ENCODE data around the gene CARD19.
A peak's percentile ranks its signal among the peaks of the same experiment; 100 is the strongest.

The CARD19 gene

GRCh38 chr9:93159601-93160471 lies 63.8 kb downstream of the CARD19 start:
- Histone ChIP-seq H3K4me2 (ENCODE audit: low read depth, low read length) (peak overlapping the region; percentile 14; the same call in 1 of the 2 replicates), H3K4me3 (ENCODE audit: low read length) (no peak overlapping the region), H4K20me1 (ENCODE audit: insufficient read depth, low read length) (no peaks in the 10 kb centered on the region), H2AFZ (ENCODE audit: low read length) (peak overlapping the region; percentile 35; the same call in 1 of the 2 replicates), H3K9me3 (replicated peaks; ENCODE audit: insufficient read depth, low read length) (no peaks in the 10 kb centered on the region), H3K9me2 (replicated peaks; ENCODE audit: insufficient read depth, low read length) (no peaks in the 10 kb centered on the region), H3F3A (ENCODE audit: insufficient read depth, low read length) (no peaks in the 10 kb centered on the region), H3K36me3 (replicated peaks; ENCODE audit: insufficient read depth, low read length) (no peaks in the 10 kb centered on the region), H3K9ac (ENCODE audit: low read length) (no peak overlapping the region), H3K27me3 (replicated peaks; ENCODE audit: insufficient read depth, low read length) (no peaks in the 10 kb centered on the region), H3K4me1 (ENCODE audit: low read length) (no peaks in the 10 kb centered on the region), H3K79me2 (ENCODE audit: low read length) (no peaks in the 10 kb centered on the region), H3K27ac (ENCODE audit: low read length) (no peak overlapping the region)
- peak; percentile 80 for DNase-seq
- TF ChIP-seq CTCF (IDR thresholded peaks at IDR 0.05; ENCODE audit: low read length) (peak; percentile 99), EZH2phosphoT487 (IDR thresholded peaks at IDR 0.05; ENCODE audit: low read length) (no peak), EZH2 (optimal IDR thresholded peaks at IDR 0.05; ENCODE audit: low read depth, low read length) (no peak)

GRCh38 chr9:93161786-93162562 lies 66.0 kb downstream of the CARD19 start:
- no peak for DNase-seq
- H3K27me3 ChIP-seq (replicated peaks; ENCODE audit: insufficient read depth, low read length), result no peaks in the 10 kb centered on the region
- H3K9ac ChIP-seq (ENCODE audit: low read length), result no peak overlapping the region
- no peaks in the 10 kb centered on the region for H3K9me3 ChIP-seq (replicated peaks; ENCODE audit: insufficient read depth, low read length)
- no peak for TF ChIP-seq EZH2 (optimal IDR thresholded peaks at IDR 0.05; ENCODE audit: low read depth, low read length)
- TF ChIP-seq EZH2phosphoT487 (IDR thresholded peaks at IDR 0.05; ENCODE audit: low read length), result no peak
- TF ChIP-seq CTCF (IDR thresholded peaks at IDR 0.05; ENCODE audit: low read length), result no peak
- H3K9me2 ChIP-seq (replicated peaks; ENCODE audit: insufficient read depth, low read length), result no peaks in the 10 kb centered on the region
- no peaks in the 10 kb centered on the region for H3F3A ChIP-seq (ENCODE audit: insufficient read depth, low read length)
- no peak overlapping the region for H3K4me3 ChIP-seq (ENCODE audit: low read length)
- peaks cover 3% of the 10 kb centered on the region for H3K4me1 ChIP-seq (ENCODE audit: low read length)
- no peak overlapping the region for H2AFZ ChIP-seq (ENCODE audit: low read length)
- H3K27ac ChIP-seq (ENCODE audit: low read length), result no peak overlapping the region
- no peaks in the 10 kb centered on the region for H3K79me2 ChIP-seq (ENCODE audit: low read length)
- H3K4me2 ChIP-seq (ENCODE audit: low read depth, low read length), result no peak overlapping the region
- H4K20me1 ChIP-seq (ENCODE audit: insufficient read depth, low read length), result no peaks in the 10 kb centered on the region
- H3K36me3 ChIP-seq (replicated peaks; ENCODE audit: insufficient read depth, low read length), result no peaks in the 10 kb centered on the region

All from MM.1S (cell line).